HepG2 (cell line): ENCODE data around the gene ZNF506. TPM values are rescaled to one million over a fixed set of nuclear protein-coding genes. Genes with fewer than 3 reads are reported as not detected.
A peak's percentile ranks its signal among the peaks of the same experiment; 100 is the strongest.
"Not testable (repeated sequence)": the region's sequence is repeated elsewhere in the genome, so short reads cannot be mapped to it uniquely, and the experiment has no call there.

Experiments used
- ATAC-seq: fragments of 200-7000 bp; cut with Tn5 transposase; 3 replicates; pipeline ENCODE4 v1.9.1; 2020; ENCODE audit warnings: mild to moderate bottlenecking, moderate library complexity
- Bru-seq: library from RNA; stranded (reverse); fragments of 400-500 nt; gene quantifications from one replicate; lab custom pipeline; 2021; lab: Mats Ljungman, UMichigan
- BruChase-seq, 2 experiments: library from RNA; stranded (reverse); fragments of 400-500 nt; gene quantifications; one replicate each; lab custom pipeline; 2021; lab: Mats Ljungman, UMichigan
- BruUV-seq: library from RNA; stranded (reverse); fragments of 400-500 nt; replicated peaks from 2 replicates; lab custom pipeline; 2021; lab: Mats Ljungman, UMichigan
- CTCF ChIA-PET: fragments of 300-600 bp; formaldehyde crosslinking; extraction: SDS; loops from one replicate; lab custom pipeline; 2021; ENCODE audit warnings: low total read pairs, inconsistent platforms, low intra/inter-chr PET ratio; lab: Yijun Ruan, JAX
- POLR2A ChIA-PET: fragments of 350-600 bp; sonication (Branson Sonifier 250); formaldehyde crosslinking; loops from one replicate; lab custom pipeline; 2020; ENCODE audit warnings: antibody characterized with exemption, inconsistent platforms; lab: Yijun Ruan, JAX
- DNase-seq: peaks from one replicate; pipeline ENCODE4 v3.0.0-alpha.2; 2015; ENCODE audit warnings: low spot score
- FAIRE-seq: peaks from 3 replicates; lab custom pipeline; 2011; peaks lifted over from hg19 to GRCh38; lab: Jason Lieb, UNC
- H2AFZ ChIP-seq: one replicate; pipeline ENCODE4 v1.6.1; 2011; ENCODE audit warnings: low read length, inconsistent platforms
- H3K27ac ChIP-seq: fragments of 300-600 bp; 3 replicates; pipeline ENCODE4 v1.8.0; 2011; ENCODE audit warnings: mixed run types, mild to moderate bottlenecking, mixed read lengths, low read length, inconsistent platforms; ENCODE audit not compliant: insufficient read depth; ENCODE audit errors: extremely low read length
- H3K27me3 ChIP-seq, 2 experiments: fragments of 200-600 bp in 1 of 2; 2 replicates in 1 of 2; 3 replicates in 1 of 2; pipeline versions ENCODE4 v1.6.0 to v1.8.0; 2011; ENCODE audit warnings: low read length in 2 of 2, mild to moderate bottlenecking in 2 of 2, moderate library complexity in 2 of 2, inconsistent platforms in 1 of 2; ENCODE audit not compliant: insufficient read depth in 2 of 2, control insufficient read depth in 1 of 2
- H3K36me3 ChIP-seq, 2 experiments: fragments of 200-600 bp in 1 of 2; replicated peaks in 1 of 2; 2 replicates in 1 of 2; 3 replicates in 1 of 2; pipeline versions ENCODE4 v1.5.1 to v1.8.0; 2011; ENCODE audit warnings: low read length in 2 of 2, inconsistent platforms in 1 of 2; ENCODE audit not compliant: insufficient read depth in 2 of 2, control insufficient read depth in 1 of 2
- H3K4me1 ChIP-seq: 2 replicates; pipeline ENCODE4 v1.5.1; 2012; ENCODE audit warnings: low read length, inconsistent platforms; ENCODE audit not compliant: insufficient read depth
- H3K4me2 ChIP-seq: 2 replicates; pipeline ENCODE4 v1.6.0; 2011; ENCODE audit warnings: low read depth, low read length, inconsistent platforms
- H3K4me3 ChIP-seq, 3 experiments: fragments of 200-600 bp in 1 of 3; sonication (generic), shearing (Covaris generic) in 1 of 3; replicated peaks in 1 of 3; 2 replicates each; pipeline ENCODE4 v1.5.1; 2011 to 2016; ENCODE audit warnings: low read length in 3 of 3, inconsistent platforms in 2 of 3, low read depth in 2 of 3, mild to moderate bottlenecking in 2 of 3, control low read depth in 1 of 3, mixed read lengths in 1 of 3; ENCODE audit not compliant: insufficient read depth in 1 of 3
- H3K79me2 ChIP-seq: one replicate; pipeline ENCODE4 v1.6.1; 2011; ENCODE audit warnings: low read length, inconsistent platforms; ENCODE audit not compliant: insufficient read depth
- H3K9ac ChIP-seq: 2 replicates; pipeline ENCODE4 v1.6.0; 2011; ENCODE audit warnings: mild to moderate bottlenecking, low read depth, low read length, inconsistent platforms; ENCODE audit not compliant: insufficient read depth
- H3K9me3 ChIP-seq: 2 replicates; pipeline ENCODE4 v1.5.1; 2012; ENCODE audit warnings: mild to moderate bottlenecking, low read length
- H4K20me1 ChIP-seq: 2 replicates; pipeline ENCODE4 v1.6.0; 2011; ENCODE audit warnings: inconsistent platforms, mild to moderate bottlenecking, low read length, moderate library complexity; ENCODE audit not compliant: insufficient read depth
- AGO2 ChIP-seq: fragments of 200-400 bp; formaldehyde crosslinking; optimal IDR thresholded peaks from 2 replicates; pipeline ENCODE3; 2017; ENCODE audit warnings: mild to moderate bottlenecking, low read depth, low read length, moderate library complexity
- PREB ChIP-seq: sonication (generic); formaldehyde crosslinking; IDR thresholded peaks from 2 replicates; pipeline ENCODE4 v1.4.0; 2020; ENCODE audit warnings: missing genetic modification reagents
- ZBTB14 ChIP-seq: sonication (generic); formaldehyde crosslinking; IDR thresholded peaks from 2 replicates; pipeline ENCODE4 v1.4.0; 2020; ENCODE audit warnings: missing genetic modification reagents
- WGBS: methylation state at CpG from one replicate; pipeline ENCODE4 v1.1.6; 2017; ENCODE audit warnings: low lambda C conversion rate; 5-methylcytosine and 5-hydroxymethylcytosine counted together
- in situ Hi-C: cut with HindIII; loops from 2 replicates; pipeline ENCODE4 v1.10.0; 2017; ENCODE audit warnings: low pct_unique_long_range_greater_than_20kb; ENCODE audit not compliant: extremely low pct_ligation_motif_present
- intact Hi-C: fragments of 100-400 bp; cut with micrococcal nuclease; formaldehyde crosslinking; loops from one replicate; pipeline ENCODE4 v1.10.0; 2022; ENCODE audit not compliant: unreplicated experiment
- long read RNA-seq, 2 experiments: library from RNA in 1 of 2; library from polyadenylated mRNA in 1 of 2; stranded (forward) in 1 of 2; unstranded in 1 of 2; transcript quantifications; one replicate each; pipeline ENCODE4 v2.0.0, GENCODE V29; 2019 to 2022
- polyA minus RNA-seq, 3 experiments: library from RNA; depleted of rRNA, polyadenylated mRNA; stranded (reverse); fragments of >200 nt; gene quantifications; 2 replicates each; pipeline ENCODE4 v1.2.3, GENCODE V29; 2011; ENCODE audit warnings: low replicate concordance in 1 of 3
- polyA plus RNA-seq, 8 experiments: library from polyadenylated mRNA; depleted of rRNA in 3 of 8; stranded (reverse) in 7 of 8; unstranded in 1 of 8; fragments of >200 nt; fragmentation: Illumina TruSeq in 4 of 8; extraction: Trizol in 4 of 8; gene quantifications; 2 replicates each; pipeline versions ENCODE4 v1.2.1 to v1.2.3, GENCODE V29; 2011 to 2016; ENCODE audit warnings: low read depth in 4 of 8, missing spikeins in 1 of 8, mixed read lengths in 1 of 8; ENCODE audit not compliant: insufficient read depth in 1 of 8
- total RNA-seq, 5 experiments: library from RNA; depleted of rRNA; stranded (reverse); fragments of >200 nt; fragmentation: Illumina TruSeq; extraction: Trizol; gene quantifications; 2 replicates each; pipeline ENCODE4 v1.2.3, GENCODE V29; 2016; ENCODE audit warnings: low read depth in 1 of 5

The ZNF506 gene
- total RNA-seq (2016; rRNA removed; fragmentation: Illumina TruSeq; extraction: Trizol), result not detected in 2 replicates
- total RNA-seq (2016; cell fraction: cytosol; rRNA removed; fragmentation: Illumina TruSeq; extraction: Trizol; ENCODE audit: low read depth), result not detected in 2 replicates
- total RNA-seq (2016; cell fraction: insoluble cytoplasmic fraction; rRNA removed; fragmentation: Illumina TruSeq; extraction: Trizol), result not detected in 2 replicates
- total RNA-seq (2016; cell fraction: membrane; rRNA removed; fragmentation: Illumina TruSeq; extraction: Trizol), result not detected in 2 replicates
- not detected in 2 replicates for total RNA-seq (2016; cell fraction: nucleus; rRNA removed; fragmentation: Illumina TruSeq; extraction: Trizol)
- 0.01 TPM in 1 of 2 replicates, not detected in the other for polyA plus RNA-seq (2011; rRNA removed)
- not detected in 2 replicates for polyA plus RNA-seq (2011; cell fraction: cytosol; rRNA removed)
- not detected in 2 replicates for polyA plus RNA-seq (2011; cell fraction: nucleus; rRNA removed)
- 0.20 and 0.54 TPM in 2 replicates for polyA plus RNA-seq (2012)
- polyA plus RNA-seq (2016; cell fraction: cytosol; fragmentation: Illumina TruSeq; extraction: Trizol; ENCODE audit: low read depth), result not detected in 2 replicates
- polyA plus RNA-seq (2016; cell fraction: insoluble cytoplasmic fraction; fragmentation: Illumina TruSeq; extraction: Trizol; ENCODE audit: low read depth), result not detected in 2 replicates
- not detected in 2 replicates for polyA plus RNA-seq (2016; cell fraction: membrane; fragmentation: Illumina TruSeq; extraction: Trizol; ENCODE audit: low read depth)
- polyA plus RNA-seq (2016; cell fraction: nucleus; fragmentation: Illumina TruSeq; extraction: Trizol; ENCODE audit: insufficient read depth, low read depth), result not detected in 2 replicates
- polyA minus RNA-seq (2011; rRNA and poly(A)+ RNA removed; ENCODE audit: low replicate concordance), result not detected in 2 replicates
- not detected in 2 replicates for polyA minus RNA-seq (2011; cell fraction: cytosol; rRNA and poly(A)+ RNA removed)
- not detected in 2 replicates for polyA minus RNA-seq (2011; cell fraction: nucleus; rRNA and poly(A)+ RNA removed)
- percentile 16 among the genes with signal in this experiment for Bru-seq, nascent RNA
- BruChase-seq, experiment 1, labeled RNA remaining after a 6-hour chase, result percentile 16 among the genes with signal in this experiment
- BruChase-seq, experiment 2, labeled RNA remaining after a 2-hour chase, result percentile 28 among the genes with signal in this experiment
- long read RNA-seq, experiment 1, result 0 reads
- long read RNA-seq, experiment 2, result 0 reads

GRCh38 chr19:19821366-19821951 is at the start of gene ZNF506:
ZNF506 (minus strand) TSS chr19:19821750; CDS start chr19:19821603, 147 bp downstream.
- Histone ChIP-seq H3K27me3 (no peaks in the 10 kb centered on the region), H3K9ac (no peak within 1 kb of the TSS), H3K4me2 (no peak within 1 kb of the TSS), H3K9me3 (peaks cover 56% of the 10 kb centered on the region), H3K4me3 (no peak within 1 kb of the TSS), H2AFZ (no peak within 1 kb of the TSS), H3K36me3 (no peaks in the 10 kb centered on the region), H3K4me1 (no peaks in the 10 kb centered on the region), H4K20me1 (no peaks in the 10 kb centered on the region), H3K27ac (no peak within 1 kb of the TSS), H3K79me2 (no peaks in the 10 kb centered on the region)
- in situ Hi-C loops (no loop called here), intact Hi-C loops (no loop called here)
- ChIA-PET CTCF (no interaction called here), POLR2A (no interaction called here)
- no peak for DNase-seq
- FAIRE-seq, result no peak
- WGBS, result 75% methylated on average over 17 of the region's 28 CpGs
- TF ChIP-seq AGO2 (peak; percentile 31), PREB (no peak), ZBTB14 (CRISPR knock-in tag) (no peak)
- BruUV-seq, result no TSS peak
- no peak for ATAC-seq

- H3K9ac ChIP-seq, DNase-seq, H3K9me3 ChIP-seq, CTCF ChIA-PET, H3K27me3 ChIP-seq, in situ Hi-C loops, H4K20me1 ChIP-seq, H2AFZ ChIP-seq, H3K4me2 ChIP-seq, intact Hi-C loops, H3K4me3 ChIP-seq, ATAC-seq, BruUV-seq, POLR2A ChIA-PET, FAIRE-seq, H3K27ac ChIP-seq: not testable (repeated sequence)
- Histone ChIP-seq H3K36me3 (peaks cover 1 to 10% of the 10 kb centered on the region in 2 experiments; a peak in 4 of 5 replicates), H3K79me2 (peaks cover 66% of the 10 kb centered on the region), H3K4me1 (peaks cover 23% of the 10 kb centered on the region)
- WGBS, result 83% methylated on average over 5 of the region's 5 CpGs
Observed at GRCh38 chr19:19870086-19870485, 48.5 kb upstream of the ZNF506 start.
